ENCODE measurements around the gene ST8SIA1.

The ST8SIA1 gene

DNA sequence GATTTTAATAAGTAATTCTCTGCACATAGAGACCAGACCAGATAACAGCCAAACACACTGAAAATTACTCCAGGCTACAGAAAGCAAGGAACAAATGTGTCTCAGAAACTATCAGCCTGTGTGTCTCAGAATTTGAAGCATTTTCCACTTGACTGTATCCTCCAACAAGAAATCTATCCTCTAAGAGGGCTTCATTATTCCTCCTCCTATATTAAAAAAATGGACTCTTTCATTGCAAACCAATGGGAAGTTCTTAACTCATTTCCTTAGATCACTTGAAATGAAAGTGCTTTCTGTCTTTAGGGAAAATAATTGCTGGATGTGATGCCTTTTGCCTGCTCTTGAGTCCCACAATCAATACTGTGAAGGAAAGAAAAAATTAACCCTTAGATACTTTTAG lies 2.3 kb downstream of the ST8SIA1 start:
- in situ Hi-C loops (cut with MboI; ENCODE audit: low sequenced_read_pairs) = no loop called here

DNA sequence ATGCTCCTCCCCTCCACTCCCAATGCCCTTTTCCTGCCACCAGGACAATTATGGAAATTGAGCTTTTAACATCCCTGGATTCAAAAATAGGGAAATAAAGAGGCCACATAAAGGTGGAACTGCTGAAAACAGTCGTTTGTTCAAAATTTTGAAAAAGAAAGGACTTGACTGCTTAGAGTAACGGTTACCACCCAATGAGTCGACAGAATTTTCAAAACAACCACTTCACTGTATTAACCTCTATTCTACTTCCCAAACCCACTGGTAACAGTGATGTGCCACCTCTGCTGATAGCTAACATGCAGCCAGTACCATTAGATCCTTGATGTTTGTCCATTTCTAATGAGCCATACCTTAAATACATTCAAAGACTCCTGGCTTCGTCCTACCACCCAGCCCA lies 4.9 kb downstream of the ST8SIA1 start:
- in situ Hi-C loops (cut with MboI; ENCODE audit: low sequenced_read_pairs) = no loop called here

DNA sequence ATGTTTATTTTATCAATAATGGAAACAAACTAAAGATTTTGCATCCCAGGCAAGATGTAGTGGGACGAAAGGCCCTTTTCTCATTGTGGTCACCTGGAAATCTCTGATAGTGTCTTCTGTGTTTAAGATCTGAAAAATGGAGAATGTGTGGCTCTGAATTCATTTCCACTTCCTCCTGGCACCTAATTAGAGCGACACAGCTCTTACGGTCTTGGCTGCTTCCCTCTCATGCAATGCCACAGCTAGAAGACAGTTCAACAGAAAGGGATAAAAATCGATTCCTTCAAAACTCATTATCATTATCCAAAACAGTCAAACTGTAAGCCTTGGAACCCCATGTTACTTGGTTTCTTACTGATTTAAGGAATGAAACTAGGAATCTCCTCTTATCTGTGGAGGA lies 9.3 kb downstream of the ST8SIA1 start:
- in situ Hi-C loops (cut with MboI; ENCODE audit: low sequenced_read_pairs) = no loop called here

DNA sequence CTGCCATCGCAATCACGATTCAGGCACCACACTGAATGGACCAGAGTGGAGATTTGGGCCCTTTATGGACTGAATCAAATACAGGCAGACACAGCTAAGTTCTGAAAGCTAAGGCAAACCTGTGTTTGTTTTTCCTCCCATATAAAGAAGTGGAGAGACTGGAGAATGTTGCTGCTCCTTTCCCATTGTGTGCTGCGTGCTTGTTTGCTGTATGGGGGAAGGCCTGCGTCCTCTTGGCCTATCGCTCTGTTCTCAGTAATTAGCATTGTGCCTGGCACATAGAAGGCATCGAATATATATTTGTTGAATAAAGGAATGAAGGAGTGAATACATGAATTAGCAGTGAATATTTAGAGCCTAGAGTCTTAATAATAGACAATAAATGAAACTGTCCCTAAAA lies 12.4 kb downstream of the ST8SIA1 start:
- in situ Hi-C loops (cut with MboI; ENCODE audit: low sequenced_read_pairs) = no loop called here

DNA sequence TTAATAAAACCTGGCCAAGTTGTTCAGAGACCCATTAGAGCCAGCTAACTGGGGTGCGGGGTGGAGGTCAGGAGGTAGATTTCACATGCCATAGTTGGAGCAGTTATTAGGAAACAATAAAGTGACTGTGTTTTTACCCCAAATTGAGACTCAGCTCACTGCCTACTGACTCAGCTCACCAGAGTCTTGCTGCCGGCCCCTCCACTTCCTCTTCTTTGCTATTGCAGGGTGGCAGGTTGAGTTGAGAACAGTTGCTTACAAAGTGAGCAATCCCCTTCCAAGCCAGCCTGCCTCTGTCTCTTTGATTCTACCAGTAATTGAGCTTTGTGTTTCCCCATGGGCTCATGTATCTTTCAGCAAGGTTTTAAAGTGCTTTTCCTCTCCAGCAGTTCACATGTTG lies 12.9 kb downstream of the ST8SIA1 start:
- in situ Hi-C loops (cut with MboI; ENCODE audit: low sequenced_read_pairs) = no loop called here

DNA sequence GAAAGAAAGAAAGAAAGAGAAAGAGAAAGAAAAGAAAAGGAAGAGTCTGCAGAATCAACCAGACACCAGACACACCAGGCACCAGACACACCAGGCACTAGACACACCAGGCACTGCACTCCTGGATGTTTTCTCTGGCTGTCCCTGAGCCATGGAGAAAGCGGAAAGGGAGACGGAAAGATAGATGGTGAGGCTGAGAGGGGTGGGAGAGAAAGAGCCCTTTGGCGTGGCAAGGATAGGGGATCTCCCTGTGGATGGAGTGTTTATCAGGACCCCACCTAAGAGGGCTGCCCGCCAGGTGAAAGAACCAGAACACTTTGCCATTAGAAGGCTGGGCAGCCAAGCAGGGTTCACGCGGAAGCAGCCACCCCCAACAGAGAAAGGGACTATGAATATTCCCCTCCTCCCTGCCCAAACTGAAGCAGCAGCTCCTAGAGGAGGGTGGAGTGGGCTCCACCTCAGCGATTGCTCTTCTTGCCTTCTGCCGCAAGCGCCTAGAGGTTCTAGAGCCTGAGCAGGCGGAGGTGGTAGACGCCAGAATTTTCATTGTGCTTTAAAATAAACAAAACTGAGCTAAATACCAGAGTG lies 13.4 kb downstream of the ST8SIA1 start:
- in situ Hi-C loops (cut with MboI; ENCODE audit: low sequenced_read_pairs) = no loop called here

DNA sequence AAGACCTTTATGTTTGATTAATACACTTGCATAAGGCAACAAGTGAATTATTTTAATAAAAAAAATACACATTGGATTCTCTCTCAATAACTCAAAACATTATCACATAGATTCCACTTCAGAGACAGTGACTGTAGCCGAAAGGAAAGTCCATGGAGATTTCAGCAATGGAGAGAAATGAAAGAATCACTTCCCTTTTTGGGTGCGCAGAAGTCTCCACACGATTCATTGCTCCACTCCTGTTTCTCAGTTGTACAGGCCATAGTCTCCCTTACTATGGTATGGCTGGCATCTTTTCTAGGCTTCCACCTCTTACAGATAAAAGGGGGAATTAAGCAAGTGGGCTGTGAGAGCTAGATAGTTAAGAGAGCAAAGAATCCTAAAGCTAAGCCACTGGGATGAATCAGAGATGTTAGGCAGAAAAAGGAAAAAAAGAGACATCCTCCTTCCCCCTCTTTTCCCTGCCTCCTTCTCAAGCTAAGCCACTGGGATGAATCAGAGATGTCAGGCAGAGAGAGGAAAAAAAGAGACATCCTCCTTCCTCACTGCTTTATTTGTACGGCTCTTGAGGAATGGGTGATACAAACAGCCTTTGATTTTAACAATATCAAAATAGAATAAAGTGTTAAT lies 16.3 kb downstream of the ST8SIA1 start:
- in situ Hi-C loops (cut with MboI; ENCODE audit: low sequenced_read_pairs) = no loop called here

DNA sequence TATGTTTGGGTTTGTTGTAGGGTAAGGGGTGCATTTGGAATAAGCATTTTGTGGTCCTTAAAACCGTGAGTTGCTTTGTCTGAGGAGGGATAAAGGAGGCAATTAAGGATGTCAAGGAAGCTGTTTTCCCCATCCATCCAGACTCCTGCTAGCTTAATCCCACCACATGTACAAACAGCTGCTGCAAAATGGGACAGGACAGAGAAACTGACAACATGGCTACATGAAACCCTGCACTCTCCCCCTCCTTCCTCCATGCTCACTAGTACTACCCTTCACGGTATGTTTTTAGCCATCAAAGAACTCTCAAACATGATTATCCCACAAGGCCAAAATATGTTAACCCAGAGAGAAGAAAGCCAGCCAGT lies 20.6 kb downstream of the ST8SIA1 start:
- in situ Hi-C loops (cut with MboI; ENCODE audit: low sequenced_read_pairs) = no loop called here

DNA sequence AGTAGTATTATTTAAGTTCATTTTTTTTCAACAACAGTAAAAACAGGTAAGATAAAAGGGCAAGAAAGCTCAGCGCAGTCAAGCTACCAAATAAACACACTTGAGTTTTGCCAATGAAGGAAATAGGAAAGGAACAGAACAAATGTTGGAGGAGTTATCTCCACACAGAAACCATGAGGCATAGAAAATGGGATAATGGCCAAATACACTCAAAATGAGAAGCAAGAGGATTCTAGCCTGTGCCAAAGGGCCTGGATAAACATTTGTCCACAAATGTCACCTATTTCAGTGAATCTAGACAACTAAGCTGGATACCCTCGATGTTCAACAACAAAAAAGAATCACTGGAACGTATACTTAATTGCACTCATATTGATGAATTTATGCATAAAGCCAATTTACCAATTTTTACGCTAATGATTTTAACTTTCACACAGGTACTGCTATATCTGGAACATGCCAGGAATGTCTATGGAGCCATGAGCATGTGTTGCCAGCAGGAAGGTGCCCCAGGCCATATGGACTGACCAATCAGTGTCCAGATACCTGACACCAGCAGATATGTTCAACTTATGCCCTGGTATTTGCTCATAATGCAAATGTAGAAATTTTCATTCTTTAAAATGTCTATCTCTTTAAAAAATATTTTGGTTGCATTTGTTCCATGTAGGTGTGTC lies 21.1 kb downstream of the ST8SIA1 start:
- in situ Hi-C loops (cut with MboI; ENCODE audit: low sequenced_read_pairs) = no loop called here

DNA sequence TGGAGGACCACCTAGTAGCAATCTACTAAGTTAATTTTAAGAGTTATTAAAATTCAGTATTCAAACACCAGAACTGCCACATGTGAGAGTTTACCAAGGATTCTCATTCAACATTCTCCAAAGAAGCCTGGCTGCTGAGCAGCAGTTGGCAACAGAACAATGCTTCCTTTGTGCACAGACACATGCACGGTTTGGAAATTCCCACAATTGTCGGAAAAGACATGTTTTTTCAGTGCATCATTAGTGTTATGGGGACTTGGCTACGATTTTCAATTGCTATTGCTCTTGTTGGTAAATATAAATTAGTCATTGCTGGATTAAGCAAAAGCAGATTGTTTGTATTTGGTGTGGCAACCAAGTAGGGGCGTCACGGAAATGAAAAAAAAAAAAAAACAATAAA lies 22.2 kb downstream of the ST8SIA1 start:
- in situ Hi-C loops (cut with MboI; ENCODE audit: low sequenced_read_pairs) = no loop called here

DNA sequence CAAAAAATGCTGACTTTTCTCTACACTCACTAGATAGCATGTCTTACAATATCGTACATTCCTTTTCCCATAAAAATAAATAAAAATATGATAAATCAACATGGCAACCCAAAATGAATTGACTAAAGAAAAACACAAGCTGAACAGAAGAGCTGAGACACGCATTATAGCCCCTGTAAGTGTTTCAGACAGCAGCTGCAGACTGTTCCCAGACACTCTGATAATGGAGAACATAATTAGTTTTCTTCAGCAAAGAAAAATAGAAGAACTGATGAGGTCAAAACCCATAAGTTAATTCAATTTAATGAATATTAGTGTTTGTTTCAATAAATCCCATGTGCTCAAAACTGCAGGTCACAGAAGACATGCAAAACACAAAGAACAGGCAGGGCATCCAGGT lies 23.8 kb downstream of the ST8SIA1 start:
- in situ Hi-C loops (cut with MboI; ENCODE audit: low sequenced_read_pairs) = no loop called here

DNA sequence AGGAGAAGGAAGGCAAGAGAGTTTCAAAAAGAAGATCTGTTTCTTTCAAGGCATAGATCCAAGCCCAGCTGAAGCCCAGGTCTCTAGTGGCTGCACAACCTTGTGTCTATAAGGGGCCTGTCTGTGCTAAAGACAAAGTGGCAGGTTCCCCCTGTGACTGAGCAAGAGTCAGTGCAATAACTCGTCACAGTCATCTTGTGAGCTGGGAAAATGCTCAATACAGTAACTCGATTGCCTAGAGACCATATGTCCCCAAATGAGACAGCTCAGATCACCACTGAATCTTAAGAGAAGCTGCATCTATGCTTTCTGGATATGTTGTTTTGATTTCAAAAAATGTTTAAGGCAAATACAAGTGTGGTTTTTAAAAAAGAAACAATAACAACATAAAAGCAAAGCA lies 24.2 kb downstream of the ST8SIA1 start:
- in situ Hi-C loops (cut with MboI; ENCODE audit: low sequenced_read_pairs) = no loop called here

DNA sequence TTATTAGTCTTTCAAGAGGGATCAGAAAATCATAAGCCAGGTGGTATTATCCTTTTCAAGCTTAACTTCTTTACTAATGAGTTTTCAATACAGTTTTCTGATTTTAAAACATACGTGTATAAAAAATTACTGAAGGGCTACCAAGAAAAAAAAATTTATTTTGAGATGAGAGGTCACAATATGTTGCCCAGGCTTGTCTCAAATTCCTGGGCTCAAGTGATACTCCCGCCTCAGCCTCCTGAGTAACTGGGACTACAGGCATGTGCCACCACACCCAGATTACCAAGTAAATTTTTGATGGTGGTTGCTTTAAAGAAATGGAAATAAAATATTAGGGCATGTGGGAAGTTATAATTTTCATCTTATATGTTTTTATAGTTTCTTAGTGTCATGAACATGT lies 26.7 kb downstream of the ST8SIA1 start:
- in situ Hi-C loops (cut with MboI; ENCODE audit: low sequenced_read_pairs) = no loop called here

DNA sequence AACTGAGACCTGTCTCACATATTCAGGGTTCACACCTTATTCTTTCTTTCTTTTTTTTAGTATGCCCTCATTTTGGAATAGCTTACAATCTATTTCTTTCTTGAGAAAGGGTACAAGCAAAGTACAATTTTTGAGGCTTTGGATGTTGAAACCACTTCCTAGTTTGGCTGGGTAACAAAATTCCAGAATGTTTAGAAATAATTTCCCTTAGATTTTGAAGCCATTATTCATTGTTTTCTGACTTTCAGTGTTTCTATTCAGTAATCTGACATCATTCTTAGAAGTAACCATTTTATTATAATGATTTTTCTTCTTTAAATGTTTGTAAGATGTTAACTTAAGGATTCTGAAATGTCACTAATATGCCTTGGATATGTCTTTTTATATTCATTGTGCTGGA lies 28.2 kb downstream of the ST8SIA1 start:
- in situ Hi-C loops (cut with MboI; ENCODE audit: low sequenced_read_pairs) = no loop called here

DNA sequence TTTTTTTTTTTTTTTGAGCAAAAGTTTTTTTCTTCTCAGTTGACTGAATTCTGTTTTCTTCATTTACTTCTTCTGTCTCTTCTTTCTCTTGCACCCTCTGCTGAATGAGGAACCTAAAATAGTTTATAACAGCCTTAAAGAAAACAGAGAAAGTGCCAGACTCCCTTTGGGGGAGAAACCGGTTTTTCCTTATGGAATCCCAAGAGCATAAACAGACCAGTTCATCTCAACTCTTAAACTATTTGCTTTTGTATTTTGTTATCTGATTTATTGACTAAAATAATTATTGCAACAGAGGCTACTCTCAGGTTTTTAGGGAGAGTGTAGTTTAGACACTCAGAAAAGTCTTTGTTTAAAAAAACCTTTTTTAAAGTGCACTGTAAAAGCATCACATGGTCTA lies 30.2 kb downstream of the ST8SIA1 start:
- in situ Hi-C loops (cut with MboI; ENCODE audit: low sequenced_read_pairs) = no loop called here

DNA sequence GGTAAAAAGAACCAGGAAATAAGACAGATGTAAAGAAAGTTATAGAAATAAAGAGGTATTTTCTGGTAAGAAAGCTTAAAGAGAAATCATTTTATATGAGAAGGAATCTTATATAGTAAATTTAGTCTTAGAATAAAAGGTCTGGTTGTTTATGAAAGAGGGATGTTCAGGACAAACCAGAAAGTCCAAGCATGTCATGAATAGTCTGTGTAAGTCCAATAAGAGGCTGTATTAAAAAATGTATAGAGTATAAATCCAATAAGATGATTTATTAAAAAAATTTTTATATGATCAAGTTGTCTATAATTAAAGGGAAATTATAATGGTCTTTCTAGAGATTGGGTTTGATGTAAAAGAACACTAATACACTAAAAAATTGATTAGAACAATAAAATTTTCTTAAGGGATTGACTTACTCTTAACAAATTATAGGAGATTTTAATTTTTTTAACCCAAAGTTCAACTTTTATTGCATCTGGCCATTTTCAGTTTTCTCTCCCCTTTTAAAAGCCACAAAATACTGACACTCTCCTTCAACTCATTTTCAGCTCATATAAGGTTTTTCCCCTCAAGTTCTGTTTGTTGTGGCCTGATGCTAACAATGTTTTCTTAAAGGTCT lies 35.1 kb downstream of the ST8SIA1 start:
- in situ Hi-C loops (cut with MboI; ENCODE audit: low sequenced_read_pairs) = no loop called here

DNA sequence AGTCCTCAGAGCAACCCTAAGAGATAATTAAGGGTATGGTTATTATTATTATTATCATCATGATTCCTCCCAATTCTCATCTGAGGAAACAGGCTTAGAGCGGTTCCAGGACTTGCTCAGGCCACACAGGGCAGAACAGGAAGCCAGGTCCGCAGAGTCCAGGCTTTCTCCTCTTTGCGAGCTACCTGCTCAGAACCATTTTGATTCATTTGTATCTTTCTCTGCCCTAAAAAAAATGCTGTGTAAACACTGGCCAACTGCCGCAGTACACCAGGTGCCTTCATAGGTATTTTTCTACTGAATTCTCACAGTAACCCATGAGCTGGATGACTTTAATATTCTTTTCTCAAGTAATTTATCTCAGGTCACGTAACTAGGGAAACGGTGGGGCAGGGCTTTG lies 45.3 kb downstream of the ST8SIA1 start:
- in situ Hi-C loops (cut with MboI; ENCODE audit: low sequenced_read_pairs) = no loop called here

DNA sequence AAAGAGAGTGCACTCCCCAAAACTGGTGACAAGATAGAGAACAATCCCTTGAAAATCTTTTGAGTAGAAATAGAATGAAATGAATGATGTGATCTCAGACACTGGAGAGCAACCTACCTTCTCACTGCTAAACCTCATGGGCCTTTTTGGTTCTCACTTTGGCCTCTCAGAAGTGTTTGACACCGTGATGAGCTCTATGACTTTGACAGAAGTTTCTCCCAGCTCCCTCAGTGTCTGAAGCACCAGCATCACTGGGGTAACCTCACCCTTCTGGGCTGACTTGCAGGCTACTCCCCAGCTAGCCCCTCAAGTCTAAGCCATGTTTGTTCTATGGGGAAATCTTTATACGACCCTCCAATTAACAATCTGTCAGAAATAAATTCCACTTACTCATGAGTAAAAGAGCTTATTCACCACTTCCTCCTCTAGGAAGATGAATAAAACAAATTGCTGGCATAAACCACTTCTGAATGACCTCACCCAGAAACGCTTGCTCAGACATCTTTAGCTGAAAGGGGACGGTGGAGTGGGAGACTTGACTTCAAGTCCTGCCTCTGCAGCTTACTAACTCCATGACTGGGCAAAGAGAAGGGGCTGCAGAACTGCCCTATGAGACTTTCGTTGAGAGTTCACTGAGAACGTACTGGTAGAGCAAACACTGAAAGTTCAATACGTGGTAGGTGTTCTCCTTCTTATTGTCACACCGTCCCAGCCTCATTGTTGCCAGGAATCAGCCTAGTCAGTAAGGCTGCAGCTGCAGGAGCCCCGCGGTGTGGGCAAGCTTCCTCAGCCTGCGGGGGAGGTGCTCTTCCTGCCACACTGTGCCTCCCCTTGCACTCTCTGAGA lies 46.5 kb downstream of the ST8SIA1 start:
- in situ Hi-C loops (cut with MboI; ENCODE audit: low sequenced_read_pairs) = no loop called here

DNA sequence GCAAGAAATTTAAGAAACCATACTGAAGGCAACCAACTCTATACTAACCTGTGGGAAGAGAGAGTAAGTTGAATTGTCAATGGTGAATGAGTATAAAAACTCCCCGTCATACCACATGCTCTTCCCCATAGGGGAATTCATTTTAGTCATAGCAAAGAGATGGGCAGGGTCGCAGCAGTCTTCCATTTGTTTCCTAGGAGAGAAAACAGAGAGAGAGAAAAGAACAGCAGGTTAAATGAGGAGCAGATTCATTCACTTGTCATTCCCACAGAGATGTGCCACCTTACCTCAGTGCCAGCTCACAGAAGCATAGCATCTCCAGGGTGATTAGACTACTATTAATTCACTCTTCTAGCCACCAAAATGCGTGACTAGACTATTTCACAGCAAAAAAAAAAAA lies 47.4 kb downstream of the ST8SIA1 start:
- in situ Hi-C loops (cut with MboI; ENCODE audit: low sequenced_read_pairs) = no loop called here

DNA sequence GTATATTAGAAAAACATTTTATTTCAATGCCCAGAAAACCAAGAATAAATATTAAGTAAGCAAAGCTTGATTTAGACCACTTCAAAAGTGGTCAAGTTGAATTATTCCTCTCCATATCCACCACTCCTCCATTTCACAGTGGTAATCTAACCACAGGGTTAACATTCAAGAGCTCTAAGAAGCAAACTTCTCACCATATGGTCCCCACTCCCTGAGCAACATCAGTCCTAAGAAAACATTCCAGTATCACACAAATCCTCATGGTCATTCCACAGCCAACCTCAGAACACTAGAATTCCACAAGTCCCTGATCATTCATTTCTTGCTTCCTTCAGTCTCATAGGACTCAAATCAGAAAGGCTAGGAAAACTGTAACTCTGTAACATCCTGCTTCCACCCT lies 47.9 kb downstream of the ST8SIA1 start:
- in situ Hi-C loops (cut with MboI; ENCODE audit: low sequenced_read_pairs) = no loop called here

DNA sequence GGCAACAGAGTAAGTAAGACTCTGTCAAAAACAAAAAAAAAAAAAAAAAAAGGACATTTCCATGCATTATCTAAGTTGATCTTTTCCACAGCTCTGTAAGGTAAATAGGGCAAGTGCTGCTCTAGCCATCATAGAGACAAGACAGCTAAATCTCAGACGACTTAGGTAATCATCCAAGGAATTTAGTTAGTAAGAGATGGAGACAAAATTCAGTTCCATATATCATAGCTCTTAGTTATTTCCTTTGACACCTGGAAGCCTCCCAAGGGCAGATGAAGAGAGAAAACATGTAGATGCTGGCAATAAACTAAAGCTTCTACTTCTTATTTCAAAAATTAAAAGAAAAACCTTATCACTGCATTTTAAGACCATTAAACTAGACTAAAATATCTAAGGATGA lies 48.7 kb downstream of the ST8SIA1 start:
- in situ Hi-C loops (cut with MboI; ENCODE audit: low sequenced_read_pairs) = no loop called here
